CD4-positive, alpha-beta T cell treated with Interleukin-4 for 1 hour (primary cell): ENCODE results near the gene RIN3.
A peak's percentile ranks its signal among the peaks of the same experiment; 100 is the strongest.

ENCODE experiments used
- DNase-seq, 2 donors: peaks; one replicate each; pipeline ENCODE4 v3.0.0-alpha.2; 2020 to 2022

Gene RIN3

DNA sequence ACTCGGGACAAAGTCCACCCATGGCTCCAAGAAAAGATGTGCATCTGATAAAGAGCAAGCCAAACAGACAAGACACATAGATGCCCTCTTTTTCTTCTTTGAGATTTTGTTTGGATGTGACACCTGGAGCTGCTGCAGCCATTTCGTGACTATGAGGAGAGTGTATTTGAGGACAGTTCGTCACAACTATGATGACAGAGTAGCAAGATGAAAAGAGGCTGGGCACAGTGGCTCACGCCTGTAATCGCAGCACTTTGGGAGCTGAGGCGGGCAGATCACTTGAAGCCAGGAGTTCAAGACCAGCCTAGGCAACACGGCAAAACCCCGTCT, 213.3 kb downstream of the RIN3 start:
- no peak for DNase-seq

DNA sequence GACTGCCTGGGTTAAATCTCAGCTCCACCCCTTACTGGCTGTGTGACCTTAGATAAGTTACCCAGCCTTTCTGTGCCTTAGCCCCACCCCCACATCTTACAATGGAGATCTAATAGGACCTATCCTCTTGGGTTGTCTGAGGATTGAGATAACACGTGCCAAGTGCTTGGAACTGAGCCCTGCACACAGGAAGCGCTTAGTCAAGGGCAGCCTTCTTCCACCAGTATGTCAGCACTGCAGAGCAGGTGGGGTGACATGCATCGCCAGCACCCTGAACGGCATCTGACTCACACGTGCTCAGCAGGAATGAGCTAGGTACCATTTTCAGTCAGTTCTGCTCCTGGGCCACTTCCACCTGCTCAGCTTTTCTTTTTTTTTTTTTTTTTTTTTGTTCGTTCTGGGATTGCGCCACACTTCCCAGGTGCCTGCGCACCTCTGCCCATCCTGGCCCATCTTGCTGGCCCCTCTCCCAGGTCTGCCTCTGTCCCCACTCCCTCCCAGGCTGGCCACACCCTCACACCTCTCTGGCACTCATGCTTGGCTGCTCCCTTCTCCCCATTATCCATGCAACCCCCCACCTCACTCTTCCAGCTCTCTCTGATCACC, 215.3 kb downstream of the RIN3 start:
- DNase-seq, result peak in 1 of 2 donors; percentile 34

DNA sequence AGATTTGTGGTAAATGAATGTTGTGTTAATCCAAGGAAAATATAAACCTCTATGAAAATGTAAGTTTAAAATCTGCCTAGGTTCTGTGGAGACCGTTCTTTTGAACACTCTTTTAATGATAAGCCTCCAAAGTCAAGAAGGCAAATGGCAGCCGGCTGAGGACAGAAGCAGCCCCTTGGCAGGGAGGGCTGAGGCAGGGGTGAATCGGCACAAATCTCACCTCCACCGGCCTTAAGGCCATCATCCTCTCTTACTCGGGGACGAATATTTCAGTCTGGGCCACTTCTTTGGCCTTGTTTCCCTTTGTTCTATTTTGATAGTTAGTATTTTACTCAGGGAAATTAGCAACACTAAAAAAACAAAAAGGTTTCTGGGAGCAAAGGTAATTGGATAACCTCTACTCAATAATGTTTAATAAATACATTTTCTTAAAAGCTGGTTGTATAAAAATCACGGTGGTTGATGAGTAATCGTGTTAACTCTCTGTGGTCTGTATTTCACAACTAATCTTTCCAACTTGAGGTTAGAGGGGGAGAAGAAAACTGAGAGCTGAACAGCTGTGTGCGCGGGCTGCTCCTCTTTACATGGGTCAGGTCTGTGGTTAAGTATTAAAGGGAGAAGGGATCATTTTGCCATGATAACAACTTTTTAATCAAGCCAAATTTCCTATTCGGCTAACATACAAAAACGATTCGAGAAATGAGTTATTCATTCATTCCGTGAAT, 216.2 kb downstream of the RIN3 start:
- DNase-seq, result no peak

DNA sequence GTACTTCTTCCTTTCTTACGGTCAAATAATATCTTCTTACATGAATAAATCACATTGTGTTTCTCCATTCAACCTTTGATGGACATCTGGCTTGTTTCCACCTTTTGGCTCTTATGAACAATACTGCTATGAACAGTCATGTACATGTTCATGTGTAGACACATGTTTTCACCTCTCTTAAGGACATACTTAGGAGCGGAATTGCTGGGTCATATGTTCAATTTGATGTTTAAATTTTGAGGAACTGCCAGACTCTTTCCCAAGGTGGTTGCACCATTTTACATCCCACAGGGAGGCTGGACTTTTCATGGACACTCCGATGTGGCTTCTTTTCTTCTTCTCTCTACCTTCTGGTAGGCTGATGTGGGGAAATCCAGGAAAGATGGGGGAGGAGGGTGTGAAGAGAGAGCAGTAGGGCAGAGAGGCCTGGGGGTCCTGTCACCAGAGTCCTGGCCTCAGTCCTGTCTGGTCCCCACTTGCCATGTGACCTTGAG, 218.1 kb downstream of the RIN3 start:
- DNase-seq, result no peak

DNA sequence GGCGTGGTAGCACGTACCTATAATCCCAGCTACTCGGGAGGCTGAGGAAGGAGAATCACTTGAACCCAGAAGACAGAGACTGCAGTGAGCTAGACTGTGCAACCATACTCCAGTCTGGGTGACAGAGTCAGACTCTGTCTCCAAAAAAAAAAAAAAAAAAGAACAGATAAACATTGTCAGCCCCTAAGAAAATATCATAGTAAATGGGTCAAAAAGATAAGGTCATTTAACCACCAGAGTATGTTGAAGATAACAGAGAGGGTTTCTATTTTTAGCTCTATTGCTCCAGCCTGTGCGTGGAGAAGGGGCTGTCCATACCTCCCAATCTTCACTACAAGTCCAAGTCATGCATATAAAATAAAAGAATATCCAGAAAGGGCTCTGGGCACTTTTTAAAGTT, 219.4 kb downstream of the RIN3 start:
- no peak for DNase-seq

DNA sequence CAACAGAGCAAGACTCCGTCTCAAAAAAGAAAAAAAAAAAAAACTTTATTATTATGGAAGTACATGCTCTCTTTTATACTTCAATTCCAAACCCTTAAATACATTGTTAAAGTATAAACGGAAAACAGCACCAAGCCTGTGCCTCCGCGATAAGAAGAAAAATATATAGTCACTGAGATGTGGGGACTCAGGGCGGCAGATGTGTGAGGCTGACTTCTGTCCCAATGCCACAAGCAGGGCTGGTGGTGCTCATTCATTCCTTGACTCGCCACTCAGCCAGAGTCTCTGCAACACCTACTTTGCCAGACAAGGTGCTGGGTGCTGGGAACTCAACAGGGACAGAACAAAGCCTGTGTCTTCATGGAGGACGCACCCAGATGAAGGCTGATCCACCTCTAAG, 221.0 kb downstream of the RIN3 start:
- no peak for DNase-seq

DNA sequence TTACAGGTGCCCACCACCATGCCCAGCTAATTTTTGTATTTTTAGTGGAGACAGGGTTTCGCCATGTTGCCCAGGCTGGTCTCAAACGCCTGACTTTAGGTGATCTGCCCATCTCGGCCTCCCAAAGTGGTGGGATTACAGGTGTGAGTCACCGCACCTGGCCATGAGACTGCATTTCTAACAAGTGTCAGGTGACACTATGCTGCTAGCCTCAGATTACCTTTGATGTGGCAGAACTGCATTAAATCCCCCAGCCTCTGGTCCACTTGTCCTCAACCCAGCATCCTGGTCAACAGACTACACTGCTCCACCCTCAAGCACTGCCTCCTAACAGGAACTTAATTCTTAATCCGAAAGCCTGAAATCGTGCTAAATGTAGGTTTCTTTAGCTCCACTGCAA, 221.8 kb downstream of the RIN3 start:
- DNase-seq, result no peak

DNA sequence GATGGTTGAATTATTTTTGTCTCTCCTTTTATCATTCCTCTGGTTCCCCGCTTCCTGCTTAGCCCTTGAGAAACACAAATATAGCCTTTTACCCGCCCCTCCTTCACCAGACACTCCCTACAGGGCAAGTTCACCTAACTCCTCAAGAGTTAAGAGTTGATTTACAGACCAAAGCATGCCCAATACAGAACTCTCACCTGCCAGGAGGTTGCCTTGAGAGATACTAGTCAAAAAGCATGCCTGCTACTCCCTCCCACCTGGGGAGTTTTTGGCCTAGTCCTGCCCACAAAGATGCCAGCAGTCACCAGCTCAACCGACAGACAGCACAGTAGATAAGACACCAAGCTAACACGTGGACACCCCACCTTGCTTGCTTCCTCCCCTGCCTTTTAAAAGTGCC, 223.6 kb downstream of the RIN3 start:
- DNase-seq, result no peak

DNA sequence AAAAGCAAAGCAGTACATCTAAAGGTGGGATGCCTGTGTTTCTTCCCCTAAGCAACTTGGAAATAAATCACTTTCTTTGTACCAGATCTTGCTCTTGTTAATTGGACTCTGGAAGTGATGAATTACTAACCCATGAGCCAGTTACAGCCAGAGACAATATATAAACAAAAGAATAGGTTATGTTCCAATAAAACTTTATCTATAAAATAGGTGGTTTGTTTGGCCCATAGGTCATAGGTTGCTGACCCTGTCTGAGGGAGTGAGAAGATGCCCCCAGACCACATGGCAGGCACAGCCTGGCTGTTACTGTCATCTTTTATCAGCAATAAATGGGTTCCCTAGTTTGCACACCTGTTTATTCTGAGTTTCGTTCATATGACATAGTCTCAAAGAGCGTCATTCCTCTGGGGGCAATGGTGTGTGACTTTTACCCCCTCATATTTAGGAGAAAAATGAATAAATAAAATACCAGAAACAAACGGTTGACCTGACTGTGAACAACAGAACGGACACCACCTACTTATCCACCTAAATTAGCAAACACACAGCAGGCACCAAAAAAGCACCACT, 224.1 kb downstream of the RIN3 start:
- no peak for DNase-seq
